GM18520 (cell line): ENCODE measurements around the gene HBS1L.

Experiments used
- ATAC-seq: cut with Tn5 transposase; IDR thresholded peaks from one replicate; pipeline ENCODE4 v1.9.1; 2021; ENCODE audit not compliant: unreplicated experiment

HBS1L gene

GRCh38 chr6:134954272-134955000 lies 100.2 kb downstream of the HBS1L start:
- ATAC-seq, result no peak

- ATAC-seq, result no peak
These were observed 102.9 kb downstream of the HBS1L start for GRCh38 chr6:134951494-134952263.

- no peak for ATAC-seq
These were observed 104.1 kb downstream of the HBS1L start for GRCh38 chr6:134950482-134950881.

- no peak for ATAC-seq
These were observed 104.7 kb downstream of the HBS1L start, which contains the start of gene ALDH8A1 for GRCh38 chr6:134949927-134950326. Gene ALDH8A1 (minus strand): TSS chr6:134950101. CDS start chr6:134950053, 48 bp downstream.

- no peak for ATAC-seq
These were observed 105.9 kb downstream of the HBS1L start for GRCh38 chr6:134948691-134949090.

GRCh38 chr6:134948142-134948541 lies 106.5 kb downstream of the HBS1L start:
- no peak for ATAC-seq

GRCh38 chr6:134945045-134945444 lies 109.6 kb downstream of the HBS1L start:
- no peak for ATAC-seq

GRCh38 chr6:134943522-134944111 lies 111.0 kb downstream of the HBS1L start:
- ATAC-seq, result no peak

DNA sequence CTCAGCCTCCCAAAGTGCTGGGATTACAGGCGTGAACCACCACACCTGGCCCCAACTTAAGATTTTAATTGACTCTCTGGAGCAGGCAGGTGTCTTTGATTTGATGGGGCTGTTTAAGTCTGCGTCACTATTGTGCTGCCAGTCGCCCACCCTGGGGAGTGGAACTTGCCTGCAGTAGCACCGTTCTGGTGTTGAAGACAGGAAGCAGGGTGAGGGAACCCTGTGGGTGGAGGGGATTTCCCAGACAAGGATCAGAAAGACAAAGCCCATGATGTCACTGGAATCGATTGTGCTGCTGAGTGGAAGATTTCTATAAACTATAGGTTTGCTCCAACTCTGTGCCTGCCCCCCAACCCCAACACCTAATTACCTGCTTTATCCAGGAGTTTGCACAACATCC lies 115.7 kb downstream of the HBS1L start:
- no peak for ATAC-seq

- no peak for ATAC-seq
These were observed 117.2 kb downstream of the HBS1L start for GRCh38 chr6:134937426-134937825.

GRCh38 chr6:134936931-134937330 lies 117.7 kb downstream of the HBS1L start:
- no peak for ATAC-seq

DNA sequence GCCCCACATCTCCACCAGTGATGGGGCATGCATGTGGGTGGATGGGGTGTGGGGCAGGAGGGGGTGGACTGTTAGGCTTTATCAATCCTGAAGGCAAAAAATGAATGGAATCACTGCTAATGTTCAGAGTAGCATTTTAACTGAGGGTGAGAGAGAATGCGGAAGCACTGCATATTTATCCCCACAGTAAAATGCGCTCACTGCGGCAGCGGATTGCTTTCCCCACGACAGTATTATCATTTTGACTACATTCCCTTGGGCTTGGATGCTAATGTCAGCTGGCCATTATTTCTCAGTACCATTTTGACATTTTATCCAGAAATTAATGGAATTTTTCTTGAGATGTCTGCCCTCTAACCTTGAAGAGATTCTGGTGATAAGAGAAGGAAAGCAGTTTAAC lies 118.1 kb downstream of the HBS1L start:
- no peak for ATAC-seq

DNA sequence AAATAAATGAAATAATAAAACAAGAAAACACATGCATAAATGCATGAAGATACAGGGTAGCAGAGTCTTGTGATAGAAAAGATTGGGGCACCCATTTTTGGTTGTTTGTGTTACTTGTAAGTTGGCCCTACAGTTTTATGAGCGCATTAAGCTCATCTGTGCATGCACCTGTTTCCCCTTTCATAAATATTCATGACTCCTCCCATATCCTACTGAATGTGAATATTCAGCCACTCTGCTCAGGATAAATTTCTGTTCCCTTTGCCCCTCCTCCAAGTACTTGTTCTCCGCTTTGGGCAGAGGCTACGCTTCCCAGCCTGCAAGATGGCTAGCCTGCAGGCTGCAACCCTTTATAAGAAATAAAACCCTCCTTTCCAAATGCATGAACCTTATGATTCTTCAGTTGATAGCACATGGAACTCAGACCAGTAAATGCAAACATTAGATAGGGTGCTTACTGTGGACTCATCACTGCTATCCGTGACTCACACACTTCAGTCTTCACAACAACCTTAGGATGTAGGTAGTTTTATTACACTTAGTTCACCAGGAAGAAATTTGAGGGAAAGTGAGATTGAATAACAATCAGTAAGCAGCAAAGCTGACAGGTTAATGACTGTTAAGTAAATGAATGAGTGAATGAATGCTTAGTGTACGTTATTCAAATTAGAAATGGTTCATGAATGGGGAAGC lies 119.7 kb downstream of the HBS1L start:
- no peak for ATAC-seq

DNA sequence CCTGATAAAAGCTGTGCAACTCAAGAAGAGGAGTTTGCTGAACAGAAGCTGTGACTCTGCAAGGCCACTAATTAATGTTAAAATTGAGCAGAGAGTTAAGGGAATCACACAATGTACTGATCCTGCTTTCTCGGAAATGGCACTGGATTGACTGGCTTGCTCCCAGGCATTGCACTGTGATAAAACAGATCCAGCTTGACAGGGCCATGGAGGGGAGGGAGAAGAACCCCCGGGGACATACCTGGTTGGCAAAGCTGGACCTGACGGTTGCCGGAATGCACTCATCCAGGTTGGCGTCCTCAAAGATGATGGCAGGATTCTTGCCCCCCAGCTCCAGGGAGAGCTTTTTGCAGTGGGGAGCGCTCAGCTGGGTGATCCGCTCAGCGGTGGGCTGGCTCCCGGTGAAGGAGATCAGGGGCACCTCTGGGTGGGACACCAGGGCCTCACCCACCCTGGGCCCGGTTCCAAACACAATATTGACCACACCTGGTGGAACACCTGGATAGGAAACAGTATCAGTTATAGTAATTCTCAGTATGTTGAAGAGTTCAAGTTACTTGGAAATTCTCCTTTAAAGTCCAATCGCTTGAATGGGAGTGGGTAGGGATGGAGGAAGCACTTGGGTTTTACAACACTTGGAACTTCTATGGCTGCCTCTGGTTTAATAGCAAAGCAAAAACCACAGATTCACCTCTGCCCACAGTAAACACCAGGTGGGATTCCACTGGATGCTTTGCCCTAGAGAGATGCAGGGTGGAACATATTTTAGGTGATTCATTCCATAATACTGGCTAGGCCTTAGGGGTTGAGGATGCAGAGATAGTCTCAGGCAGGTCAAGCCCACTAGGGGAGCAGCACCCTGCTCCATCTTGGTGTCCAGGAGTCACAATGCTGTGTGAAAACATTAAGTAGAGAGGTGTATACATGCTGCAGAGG lies 121.8 kb downstream of the HBS1L start:
- no peak for ATAC-seq

DNA sequence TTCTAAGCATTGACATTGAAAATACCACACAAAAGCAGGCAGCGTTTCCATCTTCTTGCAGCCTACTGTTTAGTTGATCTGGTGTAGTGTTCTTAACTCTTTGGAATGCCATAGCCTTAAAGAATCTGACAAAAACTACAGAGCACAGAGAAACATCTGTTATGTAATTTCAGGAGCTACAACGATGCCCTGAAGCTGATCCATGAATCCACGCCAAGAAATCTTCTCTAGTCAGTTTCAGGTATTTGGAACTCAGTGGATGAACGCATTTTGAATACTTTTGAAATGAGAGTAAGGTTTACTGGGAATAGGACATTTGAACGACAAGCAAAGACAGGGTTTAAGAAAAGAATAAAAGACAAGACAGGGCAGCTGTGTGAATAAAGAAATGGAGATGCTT lies 122.5 kb downstream of the HBS1L start:
- ATAC-seq, result no peak

- ATAC-seq, result no peak
These were observed 124.2 kb downstream of the HBS1L start for GRCh38 chr6:134930463-134930862.

GRCh38 chr6:134928151-134928900 lies 126.3 kb downstream of the HBS1L start:
- no peak for ATAC-seq

- no peak for ATAC-seq
These were observed 128.8 kb downstream of the HBS1L start for GRCh38 chr6:134925800-134926199.

DNA sequence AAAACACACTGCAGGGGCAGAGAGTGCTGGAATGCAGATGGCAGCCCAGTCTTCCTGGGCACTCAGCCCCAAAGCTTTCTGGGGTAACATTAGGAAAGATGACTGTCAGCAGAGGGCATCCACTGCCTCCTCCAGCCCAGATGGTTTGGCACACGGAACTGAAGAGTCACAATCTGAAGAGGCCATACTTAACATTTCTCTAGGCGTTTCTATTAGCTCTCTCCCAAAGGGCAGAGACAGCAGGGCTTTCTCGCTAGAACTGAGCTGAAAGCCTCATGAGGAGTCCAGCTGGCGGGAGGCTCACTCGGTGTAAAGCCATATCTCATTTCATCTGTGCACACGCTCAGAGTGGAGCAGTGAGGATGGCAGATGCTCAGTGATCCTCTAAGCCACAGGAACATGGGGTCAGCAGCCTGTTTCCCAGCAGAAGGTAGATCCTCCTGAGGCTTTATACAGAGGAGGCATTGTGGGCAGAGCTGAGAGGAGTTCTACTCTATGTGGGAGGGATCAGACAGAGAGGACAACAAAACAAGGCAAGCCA lies 132.8 kb downstream of the HBS1L start:
- no peak for ATAC-seq
